Stimulated activated CD4-positive, alpha-beta T cell treated with anti-CD3 and anti-CD28 coated beads, Interleukin-1b, Interleukin-23, amount 100 ng/mL, for 48 hours (primary cell): ENCODE data around the gene KIF24.
"Not testable (repeated sequence)": the region's sequence is repeated elsewhere in the genome, so short reads cannot be mapped to it uniquely, and the experiment has no call there.

Source experiments
- DNase-seq: peaks from one replicate; pipeline ENCODE4 v3.0.0-alpha.2; 2020

KIF24 gene

GRCh38 chr9:34321451-34321850, 7.6 kb downstream of the KIF24 start:
- no peak for DNase-seq

- no peak for DNase-seq
Measured at GRCh38 chr9:34318163-34318790, 10.8 kb downstream of the KIF24 start.

- DNase-seq: no peak
Measured at GRCh38 chr9:34317436-34317835, 11.6 kb downstream of the KIF24 start.

- no peak for DNase-seq
Measured at GRCh38 chr9:34311499-34312185, 17.4 kb downstream of the KIF24 start.

- DNase-seq: no peak
Measured at GRCh38 chr9:34310215-34310614, 18.9 kb downstream of the KIF24 start.

GRCh38 chr9:34308316-34308715, 20.8 kb downstream of the KIF24 start:
- DNase-seq: not testable (repeated sequence)

GRCh38 chr9:34301064-34301463, 28.0 kb downstream of the KIF24 start:
- DNase-seq: not testable (repeated sequence)

GRCh38 chr9:34292552-34292951, 36.5 kb downstream of the KIF24 start:
- no peak for DNase-seq

GRCh38 chr9:34291423-34291822, 37.6 kb downstream of the KIF24 start:
- DNase-seq: no peak

- no peak for DNase-seq
Measured at GRCh38 chr9:34291023-34291422, 38.0 kb downstream of the KIF24 start.

GRCh38 chr9:34289159-34289558, 39.9 kb downstream of the KIF24 start:
- DNase-seq: no peak

GRCh38 chr9:34282096-34282495, 47.0 kb downstream of the KIF24 start:
- DNase-seq: no peak

- DNase-seq: no peak
Measured at GRCh38 chr9:34279411-34279810, 49.7 kb downstream of the KIF24 start.
